Measurements from ENCODE around the gene DYRK1B.
"Not testable (repeated sequence)": the region's sequence is repeated elsewhere in the genome, so short reads cannot be mapped to it uniquely, and the experiment has no call there.

Gene DYRK1B

DNA sequence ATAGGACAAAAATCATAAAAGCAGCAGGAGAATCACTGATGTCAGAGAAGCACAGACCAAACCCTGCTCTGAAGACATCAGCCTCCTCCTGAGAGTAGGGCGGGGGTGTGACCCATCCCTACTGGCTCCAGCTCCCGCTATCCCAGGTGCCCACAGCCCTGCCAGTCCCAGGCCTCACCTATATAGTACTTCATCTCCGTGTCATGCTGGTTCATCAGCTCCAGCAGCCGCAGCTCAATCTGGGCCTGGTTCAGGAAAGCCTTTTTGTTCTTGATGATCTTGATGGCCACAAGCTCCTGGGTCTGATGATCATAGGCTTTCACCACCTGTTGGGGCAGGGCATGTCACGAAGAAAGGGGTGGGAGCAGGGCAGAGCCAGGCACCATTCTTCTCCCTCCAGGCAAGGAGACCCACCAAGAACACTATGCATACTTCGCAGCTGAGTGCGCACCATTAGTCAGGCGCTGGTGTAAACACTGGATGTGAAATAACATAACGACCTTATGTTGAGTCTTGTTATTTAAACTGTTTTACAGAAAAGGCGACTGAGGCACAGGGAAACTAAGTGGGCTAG, 4.2 kb downstream of the DYRK1B start:
- DNase-seq, result no peak

DNA sequence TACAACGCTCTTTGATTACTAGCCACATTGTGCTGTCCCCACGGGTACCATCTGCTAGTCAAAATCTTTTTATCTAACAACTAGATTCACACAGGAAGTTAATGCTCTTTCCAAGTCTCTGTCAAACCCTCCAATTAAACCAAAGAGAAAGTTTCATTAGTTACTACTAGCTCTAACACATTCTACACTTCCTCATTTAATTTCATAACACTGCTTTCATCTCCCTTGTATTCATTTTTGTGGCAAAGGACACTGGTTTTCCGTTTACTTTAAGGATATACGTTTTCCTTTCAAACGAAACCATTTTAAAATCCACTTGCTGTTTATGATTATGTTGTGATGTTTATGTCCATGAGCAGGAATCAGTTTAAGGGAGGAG, 5.3 kb downstream of the DYRK1B start:
- DNase-seq, result no peak

DNA sequence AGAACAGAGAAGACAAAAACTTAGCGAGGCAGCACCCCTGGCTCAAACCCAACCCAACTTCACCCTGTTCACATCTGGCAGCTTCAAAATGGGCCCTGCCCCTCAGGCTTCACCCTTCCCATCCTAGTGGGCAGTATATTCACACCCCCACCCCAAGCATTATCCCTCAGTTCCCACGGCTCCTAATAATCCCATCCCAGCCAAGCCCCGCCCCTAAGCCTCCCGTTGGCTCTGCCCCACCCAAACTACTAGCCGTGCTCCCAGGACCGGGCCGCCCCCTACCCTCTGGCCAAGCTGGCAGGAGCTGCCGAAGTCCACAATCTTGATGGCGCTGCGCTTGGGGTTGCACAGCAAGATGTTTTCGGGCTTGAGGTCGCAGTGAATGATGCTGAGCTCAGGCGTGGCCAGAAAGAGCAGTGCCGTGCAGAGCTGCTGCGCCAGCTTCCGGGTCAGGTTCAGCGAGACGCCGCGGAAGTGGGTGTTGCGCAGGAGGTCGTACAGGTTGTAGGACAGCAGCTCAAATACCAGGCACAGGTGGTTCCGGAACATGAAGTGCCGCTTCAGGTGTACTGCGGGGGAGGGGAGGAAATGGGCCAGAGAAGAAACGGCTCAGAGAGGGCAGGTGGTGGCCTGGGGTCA, 5.8 kb downstream of the DYRK1B start:
- DNase-seq, result no peak

DNA sequence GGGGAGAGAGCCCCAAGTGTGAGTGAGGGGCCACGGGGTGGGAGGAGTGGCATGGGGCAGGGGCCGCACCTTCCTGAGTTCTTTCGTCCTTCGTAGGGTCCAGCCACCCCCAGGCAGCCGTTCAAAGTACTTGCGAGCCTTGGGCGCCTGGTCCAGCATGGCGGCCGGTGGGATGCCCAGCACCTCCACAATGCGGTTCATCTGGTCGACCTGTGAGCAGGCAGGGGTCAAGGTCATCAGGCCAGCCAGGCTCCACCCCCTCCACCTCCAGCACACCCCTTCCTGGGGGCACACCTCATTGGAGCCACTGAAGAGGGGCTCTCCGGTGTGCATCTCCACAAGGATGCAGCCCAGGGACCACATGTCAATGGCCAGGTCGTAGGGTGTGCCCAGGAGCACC, 6.7 kb downstream of the DYRK1B start:
- no peak for DNase-seq

DNA sequence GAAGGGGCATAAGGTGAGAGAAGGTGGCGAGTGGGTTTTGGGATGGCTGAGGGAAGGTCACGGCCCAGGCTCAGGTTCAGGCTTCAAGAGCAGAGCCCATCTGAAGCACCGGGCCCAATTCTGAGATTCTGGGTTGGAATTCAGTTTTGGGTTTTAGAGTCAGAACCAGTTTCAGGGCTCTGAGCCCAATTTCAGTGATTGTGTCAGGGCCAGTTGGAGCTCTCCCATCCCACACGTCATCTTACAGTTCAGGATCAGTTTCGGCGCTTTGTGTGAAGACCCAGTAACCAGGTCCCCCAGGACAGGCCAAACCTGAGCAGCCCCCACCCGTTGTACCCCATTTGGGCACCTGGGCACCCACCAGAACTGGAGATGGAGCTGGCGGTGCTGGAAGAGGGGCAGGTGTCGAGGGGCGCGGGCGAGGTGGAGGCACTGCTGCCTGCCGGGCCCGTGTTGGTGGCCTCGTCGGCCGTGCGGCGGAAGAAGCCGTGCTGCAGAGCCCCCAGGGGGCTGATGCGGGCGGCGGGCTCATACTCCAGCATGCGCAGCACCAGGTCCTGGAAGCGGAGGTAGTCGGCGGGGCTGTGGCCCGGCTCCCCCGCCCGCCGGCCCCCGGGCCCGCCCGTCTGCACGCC, 7.5 kb downstream of the DYRK1B start:
- no peak for DNase-seq

DNA sequence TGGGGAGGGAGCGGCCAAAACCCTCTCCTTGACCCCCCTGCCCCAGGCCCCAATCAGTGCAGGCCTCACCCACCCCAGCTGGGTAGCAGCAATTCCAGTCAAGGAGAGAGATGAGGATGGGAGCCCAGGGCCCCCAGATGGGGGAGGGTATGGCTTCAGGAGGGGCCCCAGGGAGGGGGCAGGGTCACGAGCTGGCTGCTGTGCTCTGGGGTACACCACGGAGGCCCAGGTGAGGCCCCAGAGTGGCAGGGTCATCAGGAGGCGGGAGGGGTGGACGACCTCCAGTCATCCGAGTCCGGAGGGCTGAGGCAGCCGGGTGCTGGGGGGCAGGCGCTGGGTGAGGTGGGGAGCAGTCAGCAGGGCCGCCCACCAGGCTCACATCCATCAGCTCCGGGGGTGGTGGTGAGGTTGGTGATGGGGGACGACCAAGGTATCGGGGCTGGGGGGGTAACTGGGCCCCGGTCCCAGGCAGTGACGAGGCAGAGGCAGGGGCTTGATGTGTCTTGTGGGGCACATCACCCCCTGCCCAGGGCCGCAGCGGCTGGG, 8.4 kb downstream of the DYRK1B start:
- DNase-seq, result no peak

DNA sequence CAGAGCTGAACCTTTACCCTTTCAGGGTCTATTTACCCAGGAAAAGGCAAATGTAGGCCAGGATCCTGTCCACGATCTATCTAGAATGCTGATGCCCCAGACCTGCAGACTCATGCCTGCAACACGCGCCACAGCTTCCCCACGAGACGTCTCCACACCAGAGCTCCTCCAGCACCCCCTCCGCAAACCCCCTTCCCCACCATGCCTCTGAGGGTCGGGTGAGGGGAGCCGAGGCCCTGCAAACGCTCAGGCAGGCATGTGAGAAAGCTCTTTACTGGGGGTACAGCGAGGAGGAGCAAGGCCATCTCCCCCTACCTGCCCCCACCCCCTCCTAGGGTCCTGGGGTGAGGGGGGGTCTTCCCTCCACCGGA, 8.9 kb downstream of the DYRK1B start:
- no peak for DNase-seq

DNA sequence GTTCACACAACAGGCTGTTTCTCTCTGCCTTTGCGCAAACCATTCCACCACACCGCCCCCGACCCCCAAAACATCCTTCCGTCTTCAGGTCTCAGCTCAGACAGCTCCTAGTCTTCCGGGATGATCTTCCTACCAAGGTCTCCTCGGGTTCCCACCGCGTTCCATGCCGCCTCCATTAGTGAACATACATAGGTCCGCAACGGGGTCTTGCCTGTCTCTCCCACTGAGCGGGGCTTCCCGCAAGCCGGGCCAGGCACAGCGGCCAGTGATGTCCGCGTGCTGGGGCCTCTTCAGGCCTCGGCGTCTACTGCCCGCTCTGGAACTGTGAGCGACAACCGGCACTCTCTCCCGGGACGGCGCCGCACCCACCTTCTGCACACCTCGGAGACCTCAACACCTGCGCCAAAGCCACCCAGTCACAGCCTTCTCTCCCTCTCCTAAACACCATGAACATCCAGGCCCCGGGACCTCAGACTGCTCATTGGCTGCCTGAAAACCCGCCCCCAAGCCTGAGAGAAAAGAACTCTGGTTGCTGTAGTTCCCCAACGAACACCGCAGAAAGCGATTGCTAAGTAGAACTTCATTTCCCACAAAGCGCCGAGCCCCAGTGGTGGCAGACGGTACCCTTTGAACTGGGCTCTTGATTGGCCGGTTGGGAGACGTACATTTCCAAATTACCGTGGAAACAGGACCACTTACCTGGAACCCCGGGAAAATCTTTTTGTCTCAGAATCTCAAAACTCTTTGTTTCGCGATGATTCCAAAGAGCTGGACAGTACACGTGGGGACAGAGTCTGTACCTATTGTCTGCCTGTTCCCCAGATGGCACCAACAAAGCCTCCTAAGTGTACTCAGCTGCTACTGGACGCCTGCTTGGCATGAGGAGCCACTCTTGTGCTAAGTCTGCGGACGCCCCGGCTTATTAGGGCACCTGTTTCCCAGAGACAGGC, 9.5 kb downstream of the DYRK1B start:
- DNase-seq, result peak; percentile 97

DNA sequence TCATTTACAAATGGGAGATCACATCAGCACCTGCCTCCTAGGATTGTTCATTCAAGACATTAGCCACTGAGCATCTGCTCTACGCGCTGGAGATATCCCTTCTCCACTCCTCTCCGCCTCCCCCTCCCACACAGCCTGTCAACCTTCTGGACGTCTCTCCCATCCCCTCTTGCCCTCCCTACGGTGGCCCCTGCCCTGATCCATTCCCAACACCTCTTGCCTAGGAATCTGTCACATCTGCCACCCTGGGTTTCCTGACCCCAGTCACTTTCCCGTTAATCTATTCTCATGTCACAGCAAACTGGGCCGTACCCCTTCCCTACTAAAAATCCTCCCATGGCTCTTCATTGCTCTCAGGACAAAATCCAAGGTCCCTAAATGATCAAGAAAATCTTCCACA, 10.3 kb downstream of the DYRK1B start:
- peak; percentile 76 for DNase-seq

DNA sequence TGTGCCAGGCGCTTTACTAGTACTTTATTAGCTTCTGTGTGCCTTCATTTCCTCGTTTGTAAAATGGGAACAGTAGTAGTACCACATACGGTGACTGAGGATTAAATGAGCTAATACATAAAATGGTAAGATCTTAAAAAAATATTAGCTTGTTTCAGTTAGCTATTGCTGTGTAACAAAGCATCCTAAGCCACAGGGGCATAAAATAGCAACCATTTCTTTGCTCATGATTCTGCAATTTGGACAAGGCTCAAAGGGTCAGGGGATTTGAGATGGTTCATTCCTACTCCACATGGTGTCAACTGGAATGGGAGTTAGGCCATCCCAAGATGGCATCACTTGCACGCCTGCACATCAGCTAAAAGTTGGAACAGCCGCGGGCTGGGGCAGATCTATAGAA, 13.3 kb downstream of the DYRK1B start:
- DNase-seq, result no peak

DNA sequence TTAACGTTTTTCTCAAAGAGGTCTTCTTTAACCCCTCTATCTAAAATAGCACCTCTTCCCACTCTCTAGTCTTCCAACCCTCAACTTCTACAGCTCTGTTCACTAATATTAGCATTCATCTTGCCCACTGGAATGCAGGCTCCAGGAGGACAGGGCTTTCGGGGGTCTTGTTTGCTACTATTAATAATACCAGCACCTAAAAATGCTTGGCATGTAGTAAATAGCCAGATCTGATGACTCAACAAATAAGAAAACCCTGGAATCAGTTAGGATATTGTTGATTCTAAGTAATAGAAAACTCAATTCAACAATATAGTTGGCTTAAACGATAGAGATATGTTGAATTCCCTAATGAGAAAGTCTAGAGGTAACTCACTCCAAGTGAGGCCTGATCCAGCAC, 14.2 kb downstream of the DYRK1B start:
- DNase-seq, result no peak

DNA sequence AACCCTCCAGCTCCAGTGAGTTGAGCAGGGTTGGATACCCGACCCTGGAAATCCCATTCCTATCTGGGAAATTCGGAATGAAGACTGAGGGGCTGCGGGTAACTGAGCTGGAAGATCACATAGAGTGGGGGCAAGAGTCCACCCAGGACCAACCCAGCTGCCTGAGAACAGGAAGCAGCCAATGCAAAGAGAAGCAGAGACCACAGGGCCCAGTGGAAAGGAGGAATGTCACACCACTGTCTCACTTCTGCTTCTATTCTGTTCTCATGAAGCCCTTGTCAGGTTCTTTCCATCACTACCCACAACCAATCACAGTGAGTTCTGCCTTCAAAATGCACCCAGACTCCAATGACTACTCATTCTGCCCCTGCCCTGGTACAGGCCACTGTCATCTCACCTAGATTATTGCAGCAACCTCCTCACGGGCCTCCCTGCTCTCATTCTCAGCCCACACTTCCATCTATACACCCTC, 15.3 kb downstream of the DYRK1B start:
- DNase-seq, result no peak

DNA sequence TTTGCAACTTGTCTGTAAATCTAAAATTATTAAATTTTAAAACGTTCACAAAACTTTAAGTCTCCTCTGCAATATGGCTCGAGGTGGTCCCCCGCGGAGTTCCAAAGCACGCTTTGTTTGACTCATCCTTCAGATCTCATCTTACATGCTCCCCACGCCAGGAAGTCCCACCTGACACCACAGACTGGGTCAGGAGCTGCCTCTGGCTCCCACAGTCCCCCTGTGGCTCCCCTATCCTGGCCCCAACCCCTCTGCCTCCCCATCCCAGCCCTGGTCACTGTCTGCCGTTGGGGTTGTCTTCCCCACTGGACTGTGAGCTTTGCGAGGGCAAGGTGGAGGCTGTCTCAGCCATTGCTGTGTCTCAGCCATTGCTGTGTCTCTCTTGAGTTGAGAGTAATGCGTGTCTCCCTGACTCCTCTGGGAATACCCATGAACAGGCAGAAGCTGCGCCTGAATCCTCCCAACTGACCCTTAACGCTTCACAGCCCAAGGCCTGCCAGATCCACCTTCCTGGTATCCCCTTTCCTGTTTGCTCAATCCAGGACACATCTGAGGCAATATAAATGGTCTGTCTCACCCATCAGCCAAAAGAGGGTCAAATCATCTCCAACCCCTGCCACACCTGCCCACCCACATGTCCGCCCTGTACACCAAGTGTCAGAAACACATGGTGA, 15.9 kb downstream of the DYRK1B start:
- no peak for DNase-seq

DNA sequence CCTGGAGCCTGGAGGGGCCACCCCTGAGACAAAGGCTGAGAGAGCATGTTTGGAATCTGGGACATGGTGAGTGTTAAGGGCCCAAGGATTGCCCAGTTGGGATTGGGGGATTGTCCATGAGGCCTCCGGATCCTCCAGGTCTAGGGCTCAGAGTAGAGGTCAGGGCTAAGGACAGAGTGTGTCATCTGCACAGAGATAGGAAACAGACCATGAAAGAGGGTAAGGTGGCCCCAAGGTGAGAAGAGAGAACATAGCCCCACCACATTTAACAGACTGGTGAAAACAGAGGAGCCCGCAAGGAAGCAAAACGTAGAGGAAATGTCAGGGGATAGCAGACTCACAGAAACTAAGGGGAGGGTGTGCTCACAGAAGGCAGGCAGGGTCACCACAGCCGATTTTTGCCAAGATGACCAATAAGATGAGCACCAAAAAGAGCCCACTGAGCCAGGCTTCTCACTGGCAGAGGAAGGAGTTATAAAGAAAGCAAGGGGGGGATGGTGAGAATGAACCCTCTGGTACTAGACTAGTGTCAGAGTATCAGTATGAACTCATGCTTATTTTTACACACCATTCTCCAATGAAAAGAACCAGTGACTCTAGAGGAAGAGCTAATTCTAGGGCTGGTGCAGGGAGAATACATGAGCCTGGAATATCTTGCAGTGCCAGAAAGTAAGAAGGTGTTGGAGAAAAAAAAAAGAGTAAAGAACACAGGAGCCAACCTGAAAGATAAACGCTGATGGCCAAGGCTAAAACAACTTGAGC, 17.5 kb downstream of the DYRK1B start:
- DNase-seq, result no peak

DNA sequence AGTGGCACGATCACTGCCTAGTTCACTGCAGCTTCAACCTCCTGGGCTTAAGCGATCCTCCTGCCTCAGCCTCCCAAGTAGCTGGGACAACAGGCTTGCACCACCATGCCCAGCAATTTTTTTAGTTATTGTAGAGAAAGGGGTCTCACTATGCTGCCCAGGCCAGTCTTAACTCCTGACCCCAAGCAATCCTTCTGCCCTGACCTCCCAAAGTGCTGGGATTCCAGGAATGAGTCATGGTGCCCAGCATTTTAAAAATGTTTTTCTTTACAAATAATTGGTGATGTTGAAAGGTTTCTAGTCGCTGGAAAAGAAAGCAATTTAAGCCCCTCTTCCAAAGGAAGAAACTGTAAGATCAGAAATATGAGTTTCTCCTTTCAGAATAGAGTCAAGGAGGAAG, 19.4 kb downstream of the DYRK1B start:
- no peak for DNase-seq

DNA sequence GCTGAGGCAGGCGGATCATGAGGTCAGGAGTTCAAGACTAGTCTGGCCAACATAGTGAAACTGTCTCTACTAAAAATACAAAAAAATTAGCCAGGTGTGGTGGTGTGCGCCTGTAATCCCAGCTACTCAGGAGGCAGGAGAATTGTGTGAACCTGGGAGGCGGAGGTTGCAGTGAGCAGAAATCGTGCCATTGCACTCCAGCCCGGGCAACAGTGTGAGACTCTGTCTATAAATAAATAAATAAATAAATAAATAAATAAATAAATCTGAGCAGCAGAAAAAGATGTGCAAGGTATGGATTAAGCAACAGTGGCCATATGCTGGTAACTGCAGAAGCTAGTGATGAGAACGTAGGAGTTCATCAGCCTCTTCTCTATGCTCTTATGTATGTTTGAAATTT, 19.9 kb downstream of the DYRK1B start:
- not testable (repeated sequence) for DNase-seq

DNA sequence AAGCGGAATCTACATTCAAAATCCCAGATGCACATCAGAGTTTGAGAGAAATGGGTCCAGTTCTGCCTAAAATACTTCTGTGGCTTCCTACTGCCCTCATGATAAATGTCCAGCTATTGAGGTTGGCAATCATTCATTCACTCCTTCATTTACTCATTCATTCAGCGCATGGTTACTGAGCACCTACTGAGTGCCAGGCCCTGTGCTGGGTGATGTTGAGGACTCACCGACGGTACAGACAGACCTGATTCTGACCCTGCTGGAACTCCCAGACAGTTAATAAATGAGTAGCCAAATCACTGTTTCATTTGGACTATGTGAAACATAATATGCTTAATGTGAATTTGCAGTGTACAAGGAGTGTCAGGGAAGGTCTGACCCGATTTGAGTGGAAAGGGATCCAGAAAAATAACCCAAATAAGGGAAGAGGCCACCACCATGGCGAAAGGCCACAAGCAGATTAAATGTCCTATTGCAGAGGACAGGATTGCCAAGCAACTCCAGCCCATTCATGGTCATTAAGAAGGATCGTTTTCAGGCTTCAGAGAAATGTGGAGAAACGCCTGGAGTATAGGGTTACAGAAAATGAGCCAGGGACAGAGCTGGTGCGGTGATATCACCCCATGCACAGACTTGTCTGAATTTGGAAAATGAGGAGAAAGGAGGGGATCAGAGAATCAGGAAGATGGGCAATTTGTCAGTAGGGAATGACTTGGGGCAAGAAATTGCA, 20.5 kb downstream of the DYRK1B start:
- no peak for DNase-seq

DNA sequence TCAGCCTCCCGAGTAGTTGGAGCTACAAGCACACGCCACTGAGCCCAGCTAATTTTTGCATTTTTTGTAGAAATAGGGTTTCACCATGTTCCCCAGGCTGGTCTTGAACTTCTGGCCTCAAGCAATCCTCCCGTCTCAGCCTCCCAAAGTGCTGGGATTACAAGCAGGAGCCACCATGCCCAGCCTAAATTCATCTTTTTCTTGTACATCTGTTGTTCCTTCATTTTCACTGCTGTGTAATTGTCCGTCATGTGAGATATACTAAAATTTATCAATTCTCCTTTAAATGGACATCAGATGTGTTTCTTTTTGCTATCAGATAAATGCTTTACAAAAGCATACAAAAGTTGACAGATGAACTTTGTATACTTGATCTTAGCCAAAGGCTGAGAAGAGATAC, 22.9 kb downstream of the DYRK1B start:
- no peak for DNase-seq

DNA sequence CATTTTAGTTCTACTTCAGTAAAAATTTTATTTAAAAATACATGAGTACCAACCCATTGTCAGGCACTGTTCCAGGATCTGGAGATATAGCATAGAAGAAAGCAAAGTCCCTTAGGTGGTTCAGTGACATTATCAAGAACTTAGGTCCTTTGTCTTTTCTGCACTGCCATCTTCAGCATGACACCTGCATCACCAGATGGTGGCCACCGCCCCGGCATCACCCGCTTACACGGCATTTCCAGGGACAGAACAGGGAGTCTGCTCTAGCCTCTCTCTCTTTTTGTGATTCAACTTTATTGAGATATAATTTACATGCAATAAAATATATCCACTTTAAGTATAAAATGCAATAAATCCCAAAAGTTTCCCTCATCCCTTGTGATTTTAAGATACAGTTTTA, 23.5 kb downstream of the DYRK1B start:
- DNase-seq, result no peak

DNA sequence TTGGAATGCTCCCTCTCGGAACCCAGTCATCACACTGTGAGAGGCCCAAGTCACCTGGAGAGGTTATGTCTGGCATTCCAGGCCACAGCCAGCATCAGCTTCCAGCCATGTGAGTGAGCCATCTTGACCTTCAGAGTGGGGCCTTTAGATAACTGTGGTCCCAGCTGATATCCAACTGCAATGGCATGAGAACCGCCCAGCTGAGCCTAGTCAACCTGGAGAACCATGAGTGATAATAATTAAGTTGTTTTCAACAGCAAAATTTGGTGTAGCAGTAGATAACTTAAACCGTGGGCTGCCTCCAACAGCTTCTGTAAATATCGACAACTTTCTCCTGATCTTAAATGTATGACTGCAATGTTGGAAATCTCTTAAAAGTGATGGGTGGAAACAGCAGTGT, 24.6 kb downstream of the DYRK1B start:
- no peak for DNase-seq

DNA sequence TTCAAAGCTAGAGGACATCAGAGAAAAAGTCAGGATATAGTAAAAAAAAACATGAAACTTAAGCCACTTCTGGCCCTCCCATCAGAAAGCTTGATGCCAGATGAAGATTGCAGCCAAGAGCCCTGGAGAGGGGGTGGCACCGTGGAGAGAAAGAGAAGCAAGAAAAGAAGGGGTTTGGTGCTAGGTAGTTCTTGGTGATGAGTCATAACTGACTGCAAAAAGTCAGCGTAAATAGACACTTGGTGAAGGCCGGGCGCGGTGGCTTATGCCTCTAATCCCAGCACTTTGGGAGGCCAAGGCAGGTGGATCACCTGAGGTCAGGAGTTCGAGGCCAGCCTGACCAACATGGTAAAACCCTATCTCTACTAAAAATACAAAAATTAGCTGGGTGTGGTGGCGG, 25.3 kb downstream of the DYRK1B start:
- DNase-seq, result not testable (repeated sequence)

All from eye (tissue), 1 donor.